ENCODE results near the gene PTPN2.

The PTPN2 gene

DNA sequence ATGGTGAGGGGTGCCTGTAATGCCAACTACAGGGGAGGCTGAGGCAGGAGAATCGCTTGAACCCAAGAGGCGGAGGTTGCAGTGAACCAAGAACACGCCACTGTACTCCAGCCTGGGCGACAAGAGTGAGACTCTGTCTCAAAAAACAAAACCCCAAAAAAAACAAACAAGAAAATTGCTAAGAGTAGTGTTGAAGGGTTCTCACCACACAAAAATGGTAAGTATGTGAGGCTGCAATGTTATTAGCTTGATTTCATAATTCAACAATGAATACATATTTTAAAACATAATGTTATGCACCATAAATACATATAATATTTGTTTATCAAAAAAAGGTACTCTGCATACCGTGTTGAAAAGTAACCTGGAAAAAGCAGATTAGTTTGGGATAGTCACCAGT is 135.4 kb downstream of the PTPN2 start:
- Histone ChIP-seq H3K4me1 (ENCODE audit: control insufficient read depth, insufficient read depth, low read length, unreplicated experiment) (peaks cover 27% of the 10 kb centered on the region), H3K27ac (ENCODE audit: low read depth, low read length) (no peak overlapping the region), H3K36me3 (ENCODE audit: insufficient read depth, low read length) (no peaks in the 10 kb centered on the region)

GRCh38 chr18:12747530-12748315 is 136.3 kb downstream of the PTPN2 start:
- H3K36me3 ChIP-seq (ENCODE audit: insufficient read depth, low read length) = no peaks in the 10 kb centered on the region
- no peaks in the 10 kb centered on the region for H3K27me3 ChIP-seq (ENCODE audit: insufficient read depth, low read length)
- H2AFZ ChIP-seq (ENCODE audit: low read length, unreplicated experiment) = no peak overlapping the region
- peaks cover 35% of the 10 kb centered on the region for H3K4me1 ChIP-seq (ENCODE audit: control insufficient read depth, insufficient read depth, low read length, unreplicated experiment)
- H3K27ac ChIP-seq (ENCODE audit: low read depth, low read length) = no peak overlapping the region
- H3K79me2 ChIP-seq (ENCODE audit: control insufficient read depth, insufficient read depth, low read length, unreplicated experiment) = no peaks in the 10 kb centered on the region
- no peak overlapping the region for H3K4me3 ChIP-seq (ENCODE audit: low read depth, low read length)

More for the DNA sequence above, 135.4 kb downstream of the PTPN2 start:
- Histone ChIP-seq H3K4me3 (ENCODE audit: low read depth, low read length) (no peak overlapping the region), H3K27me3 (ENCODE audit: insufficient read depth, low read length) (no peaks in the 10 kb centered on the region), H2AFZ (ENCODE audit: low read length, unreplicated experiment) (no peak overlapping the region), H3K79me2 (ENCODE audit: control insufficient read depth, insufficient read depth, low read length, unreplicated experiment) (no peaks in the 10 kb centered on the region)

DNA sequence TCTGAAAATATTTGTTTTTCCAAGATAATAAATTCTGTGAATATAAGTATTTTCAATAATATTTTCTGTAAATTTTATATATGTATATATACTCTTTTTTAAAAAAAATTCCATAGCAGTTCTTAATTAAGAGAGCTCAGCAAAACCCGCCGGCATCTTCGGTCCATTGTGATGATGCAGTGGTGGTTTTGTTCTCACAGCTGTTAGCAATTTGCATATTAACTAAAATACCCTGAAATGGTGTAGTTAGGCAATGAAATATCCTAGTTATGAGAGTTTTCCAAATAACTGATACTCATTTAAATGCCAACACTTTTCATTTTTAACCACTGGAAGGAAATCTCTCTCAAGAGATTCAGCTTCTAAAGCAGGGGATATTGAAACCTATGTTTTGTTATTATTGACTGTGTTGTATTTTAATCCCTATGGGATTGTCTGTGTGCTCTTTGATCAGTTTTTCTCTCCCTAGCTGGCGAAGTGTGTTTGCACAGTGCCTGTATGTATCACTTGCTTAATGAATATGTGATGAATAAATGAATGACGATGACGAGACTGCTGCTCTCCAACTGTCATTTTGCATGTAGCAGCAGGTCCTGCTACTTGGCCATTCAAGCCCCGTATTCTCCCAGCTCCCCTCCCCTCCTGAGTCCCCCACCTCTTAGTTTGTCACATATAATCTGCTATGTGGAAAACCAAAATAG is 138.8 kb downstream of the PTPN2 start:
- H3K27me3 ChIP-seq (ENCODE audit: insufficient read depth, low read length) = no peaks in the 10 kb centered on the region
- H2AFZ ChIP-seq (ENCODE audit: low read length, unreplicated experiment) = no peak overlapping the region
- no peak overlapping the region for H3K27ac ChIP-seq (ENCODE audit: low read depth, low read length)
- H3K4me3 ChIP-seq (ENCODE audit: low read depth, low read length) = no peak overlapping the region
- H3K79me2 ChIP-seq (ENCODE audit: control insufficient read depth, insufficient read depth, low read length, unreplicated experiment) = no peaks in the 10 kb centered on the region
- H3K4me1 ChIP-seq (ENCODE audit: control insufficient read depth, insufficient read depth, low read length, unreplicated experiment) = peaks cover 44% of the 10 kb centered on the region
- no peaks in the 10 kb centered on the region for H3K36me3 ChIP-seq (ENCODE audit: insufficient read depth, low read length)

- H3K27ac ChIP-seq (ENCODE audit: low read depth, low read length) = no peak overlapping the region
- H3K27me3 ChIP-seq (ENCODE audit: insufficient read depth, low read length) = no peaks in the 10 kb centered on the region
- no peak overlapping the region for H3K4me3 ChIP-seq (ENCODE audit: low read depth, low read length)
- no peaks in the 10 kb centered on the region for H3K36me3 ChIP-seq (ENCODE audit: insufficient read depth, low read length)
- H3K4me1 ChIP-seq (ENCODE audit: control insufficient read depth, insufficient read depth, low read length, unreplicated experiment) = peaks cover 34% of the 10 kb centered on the region
- H2AFZ ChIP-seq (ENCODE audit: low read length, unreplicated experiment) = peak overlapping the region; percentile 78
- H3K79me2 ChIP-seq (ENCODE audit: control insufficient read depth, insufficient read depth, low read length, unreplicated experiment) = no peaks in the 10 kb centered on the region
Observed at GRCh38 chr18:12744103-12744502, 139.9 kb downstream of the PTPN2 start.

DNA sequence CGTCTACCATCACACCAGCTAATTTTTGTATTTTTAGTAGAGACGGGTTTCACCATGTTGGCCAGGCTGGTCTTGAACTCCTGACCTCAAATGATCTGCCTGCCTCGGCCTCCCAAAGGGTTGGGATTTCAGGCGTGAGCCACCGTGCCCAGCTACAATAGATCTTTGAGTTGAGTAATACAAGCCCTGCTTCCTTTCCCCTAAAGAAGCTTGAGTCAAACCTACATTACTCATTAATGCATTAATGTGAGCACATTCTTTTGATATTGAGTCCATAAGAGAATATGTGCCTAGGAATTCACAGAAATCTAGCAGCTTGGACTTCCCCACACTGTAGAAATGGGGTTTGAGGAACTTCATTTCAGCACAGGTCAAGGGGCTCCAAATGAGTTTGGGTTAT is 141.6 kb downstream of the PTPN2 start:
- Histone ChIP-seq H3K4me3 (ENCODE audit: low read depth, low read length) (no peak overlapping the region), H3K36me3 (ENCODE audit: insufficient read depth, low read length) (no peaks in the 10 kb centered on the region), H3K27ac (ENCODE audit: low read depth, low read length) (peak overlapping the region; percentile 83), H3K4me1 (ENCODE audit: control insufficient read depth, insufficient read depth, low read length, unreplicated experiment) (peaks cover 22% of the 10 kb centered on the region), H2AFZ (ENCODE audit: low read length, unreplicated experiment) (no peak overlapping the region), H3K27me3 (ENCODE audit: insufficient read depth, low read length) (no peaks in the 10 kb centered on the region), H3K79me2 (ENCODE audit: control insufficient read depth, insufficient read depth, low read length, unreplicated experiment) (no peaks in the 10 kb centered on the region)
